Posterior vena cava (tissue), 2 donors: ENCODE measurements around the gene PRKAR1B. TPM values are rescaled to one million over a fixed set of nuclear protein-coding genes. Genes with fewer than 3 reads are reported as not detected.

Experiments used
- DNase-seq: peaks from one replicate; pipeline ENCODE4 v3.0.0-alpha.2; 2020; ENCODE audit warnings: low spot score
- intact Hi-C, 2 donors: fragments of 100-400 bp; cut with DNase I; formaldehyde crosslinking; loops; one replicate each; pipeline versions ENCODE4 v1.14.1 to v1.14.2; 2022 to 2023
- total RNA-seq, 2 donors: library from RNA; stranded (reverse); fragmentation: NEBNext Ultra II Directional; extraction: Animal tissue kit (Norgen Biotek cat#: 25700); gene quantifications; one replicate each; pipeline ENCODE4 v1.2.1, GENCODE V29; 2021
- donor health status: DM: yes; HTN: yes; CAD: no.
- donor health status: DM: yes; HTN: yes; CAD: no.

Gene PRKAR1B
- total RNA-seq, 2 donors from 2014 or later: 10.1 TPM

DNA sequence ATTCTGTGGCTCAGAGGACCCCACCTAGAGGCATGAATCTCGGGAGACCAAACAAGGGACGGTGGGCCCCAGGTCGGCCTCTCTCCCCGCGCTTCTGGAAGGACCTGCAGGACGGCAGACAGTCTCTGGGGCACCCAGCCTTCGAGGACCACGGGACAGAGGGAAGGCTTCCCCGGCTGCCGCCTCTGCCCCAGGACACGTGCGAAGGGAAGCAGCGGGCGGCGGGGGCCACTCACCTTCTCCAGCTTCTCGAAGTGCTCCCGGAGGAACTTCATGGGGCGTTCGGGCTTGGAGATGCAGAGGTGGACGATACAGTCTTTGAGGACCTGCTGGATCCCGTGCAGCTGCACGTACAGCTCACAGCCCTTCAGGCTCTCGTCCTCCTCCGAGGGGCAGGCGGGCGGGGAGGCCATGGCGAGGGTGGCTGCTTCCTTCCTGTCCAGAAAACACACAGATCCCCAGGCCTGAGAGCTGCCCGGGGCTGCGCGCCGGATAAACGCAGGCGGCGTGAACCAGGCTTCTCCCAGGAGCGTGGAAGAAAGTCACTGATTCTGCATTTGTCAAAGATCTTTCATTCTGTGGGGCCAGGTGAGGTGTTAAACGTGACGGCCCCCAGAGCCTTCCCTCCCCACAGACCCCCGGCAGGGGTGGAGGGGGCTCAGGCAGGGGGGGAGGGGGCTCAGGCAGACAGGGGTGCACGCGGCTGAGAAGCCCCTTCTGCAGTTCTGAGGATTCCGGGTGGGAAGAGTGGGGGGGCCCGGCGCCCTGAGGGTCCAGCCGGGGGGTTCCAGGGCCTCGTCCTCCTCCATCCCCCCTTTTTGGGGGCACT lies 15.8 kb downstream of the PRKAR1B start:
- intact Hi-C loops: no loop called here
- DNase-seq: peak; percentile 76

- intact Hi-C loops: no loop called here
- DNase-seq: peak; percentile 22
These were observed 16.9 kb downstream of the PRKAR1B start for GRCh38 chr7:710161-710560.

GRCh38 chr7:707296-708000 lies 19.6 kb downstream of the PRKAR1B start:
- peak; percentile 53 for DNase-seq
- intact Hi-C loops: no loop called here

DNA sequence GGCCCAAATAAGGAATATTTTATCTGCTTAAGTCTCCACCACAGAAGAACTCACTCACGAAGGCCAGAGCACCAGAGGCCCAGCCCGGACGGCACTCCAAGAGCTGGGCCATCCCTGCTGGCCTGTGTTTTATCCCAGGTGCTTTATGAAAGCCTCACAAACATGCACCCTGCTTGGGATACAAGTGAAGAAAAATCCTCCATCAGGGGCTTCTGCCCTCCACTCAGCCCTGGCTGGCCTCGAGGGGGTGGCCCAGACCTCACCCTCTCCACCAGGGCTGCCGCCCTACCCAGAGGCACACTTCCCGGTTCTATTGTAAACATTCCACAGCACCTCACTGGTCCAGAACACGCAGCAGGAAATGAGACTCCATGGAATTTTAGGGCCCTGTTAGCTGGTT lies 20.4 kb downstream of the PRKAR1B start:
- DNase-seq: peak; percentile 56
- intact Hi-C loops: no loop called here

DNA sequence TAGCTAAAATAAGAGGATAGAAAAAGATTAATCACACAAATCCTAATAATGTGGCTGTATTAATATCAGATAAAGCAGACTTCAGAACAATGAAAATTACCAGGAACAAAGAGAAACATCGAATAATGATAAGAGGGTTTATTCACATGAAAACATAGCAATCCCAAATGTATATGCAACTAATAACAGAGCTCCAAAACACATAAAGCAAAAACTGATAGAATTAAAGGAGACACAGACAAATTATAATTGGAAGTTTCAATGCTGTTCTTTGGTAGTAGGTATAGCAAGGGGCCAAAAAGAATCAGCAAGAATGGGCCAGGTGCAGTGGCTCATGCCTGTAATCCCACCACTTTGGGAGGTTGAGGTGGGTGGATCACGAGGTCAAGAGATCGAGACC lies 24.0 kb downstream of the PRKAR1B start:
- peak; percentile 9 for DNase-seq
- intact Hi-C loops: no loop called here

DNA sequence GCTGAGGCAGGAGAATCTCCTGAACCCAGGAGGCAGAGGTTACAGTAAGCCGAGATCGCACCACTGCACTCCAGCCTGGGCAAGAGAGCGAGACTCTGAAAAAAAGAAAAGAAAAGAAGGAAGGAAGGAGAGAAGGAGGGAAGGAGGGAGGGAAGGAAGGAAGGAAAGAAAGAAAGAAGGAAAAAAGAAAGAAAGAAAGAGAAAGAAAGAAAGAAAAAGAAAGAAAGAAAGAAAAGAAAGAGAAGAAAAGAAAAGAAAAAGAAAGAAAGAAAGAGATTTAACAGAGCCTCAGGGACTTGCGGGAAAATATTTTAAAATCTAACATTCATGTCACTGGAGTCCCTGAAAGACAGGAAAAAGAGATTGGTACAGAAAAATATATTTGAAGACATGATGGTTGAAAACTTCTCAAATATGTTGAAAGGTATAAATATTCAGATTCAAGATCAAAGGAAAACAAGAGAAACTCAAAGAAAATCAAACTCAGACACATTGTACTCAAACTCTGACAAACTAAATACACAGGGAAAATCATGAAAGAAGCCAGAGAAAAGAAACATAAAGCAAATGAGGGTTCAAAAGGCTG lies 25.9 kb downstream of the PRKAR1B start:
- intact Hi-C loops: no loop called here
- no peak for DNase-seq

GRCh38 chr7:699476-700170 lies 27.5 kb downstream of the PRKAR1B start:
- DNase-seq: peak; percentile 48
- intact Hi-C loops: no loop called here

DNA sequence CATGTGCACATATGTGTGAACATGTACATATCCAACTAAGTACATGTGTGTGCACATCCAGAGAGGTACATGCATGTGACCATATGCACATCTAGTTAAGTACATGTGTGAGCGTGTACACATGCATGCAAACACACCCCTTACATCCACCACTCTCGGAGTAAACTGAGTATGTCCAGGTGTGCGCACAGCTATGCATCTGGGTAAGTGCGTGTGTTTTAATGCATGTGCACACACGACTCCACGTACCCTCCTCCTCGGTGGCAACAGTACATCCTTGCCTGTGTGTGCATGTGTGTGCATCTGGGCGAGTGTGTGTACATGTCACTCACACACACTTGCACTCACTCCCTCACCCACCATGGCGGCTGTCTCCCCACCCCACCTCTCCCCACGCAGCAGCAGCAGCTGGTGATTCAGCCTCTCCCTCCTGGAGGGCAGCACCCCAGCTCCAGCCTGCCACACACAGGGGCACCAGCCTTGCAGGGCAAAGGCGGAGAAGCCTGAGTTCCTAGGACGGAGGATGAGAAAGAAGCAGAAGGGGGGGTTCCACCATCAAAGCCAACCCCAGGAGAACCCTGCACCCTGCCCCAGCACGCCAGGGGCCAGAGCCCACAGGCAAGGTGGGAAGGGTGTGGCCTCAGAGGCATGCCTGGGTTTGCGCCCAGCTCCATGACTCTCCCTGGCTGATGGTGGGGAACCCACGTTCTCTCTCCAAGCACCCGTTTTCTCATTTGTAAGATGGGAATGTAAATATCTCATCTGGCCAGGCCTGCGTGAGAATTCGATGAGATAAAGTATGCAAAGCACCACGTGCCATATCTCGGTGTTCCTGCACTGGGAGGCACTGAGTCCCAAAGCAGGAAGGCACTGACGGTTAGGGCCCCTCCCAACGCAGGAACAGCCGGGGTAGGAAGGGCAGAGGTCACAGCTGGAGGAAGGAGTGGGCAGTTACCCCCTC lies 28.3 kb downstream of the PRKAR1B start:
- peak; percentile 69 for DNase-seq
- intact Hi-C loops: no loop called here

GRCh38 chr7:696812-697551 lies 30.1 kb downstream of the PRKAR1B start:
- DNase-seq: peak; percentile 66
- intact Hi-C loops: no loop called here

GRCh38 chr7:696426-696811 lies 30.7 kb downstream of the PRKAR1B start:
- DNase-seq: peak; percentile 47
- intact Hi-C loops: no loop called here

DNA sequence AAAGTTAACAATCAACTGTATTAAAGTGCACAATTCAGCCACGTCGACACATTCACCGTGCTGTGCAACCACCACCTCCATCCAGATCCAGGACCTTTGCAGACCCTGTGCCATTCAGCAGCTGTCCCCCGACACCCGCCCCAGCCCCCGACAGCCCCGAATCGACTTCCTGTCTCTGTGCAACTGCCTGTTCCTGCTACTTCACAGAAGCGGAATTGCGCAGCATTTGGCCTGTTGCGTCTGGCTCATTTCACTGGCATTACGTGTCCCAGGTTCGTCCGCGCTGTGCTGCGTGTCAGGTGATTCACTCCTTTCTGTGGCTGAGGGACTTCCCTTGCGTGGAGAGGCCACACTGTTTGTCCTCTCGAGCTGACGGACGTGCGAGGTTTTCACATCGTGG lies 33.8 kb downstream of the PRKAR1B start:
- peak; percentile 70 for DNase-seq
- intact Hi-C loops: no loop called here

DNA sequence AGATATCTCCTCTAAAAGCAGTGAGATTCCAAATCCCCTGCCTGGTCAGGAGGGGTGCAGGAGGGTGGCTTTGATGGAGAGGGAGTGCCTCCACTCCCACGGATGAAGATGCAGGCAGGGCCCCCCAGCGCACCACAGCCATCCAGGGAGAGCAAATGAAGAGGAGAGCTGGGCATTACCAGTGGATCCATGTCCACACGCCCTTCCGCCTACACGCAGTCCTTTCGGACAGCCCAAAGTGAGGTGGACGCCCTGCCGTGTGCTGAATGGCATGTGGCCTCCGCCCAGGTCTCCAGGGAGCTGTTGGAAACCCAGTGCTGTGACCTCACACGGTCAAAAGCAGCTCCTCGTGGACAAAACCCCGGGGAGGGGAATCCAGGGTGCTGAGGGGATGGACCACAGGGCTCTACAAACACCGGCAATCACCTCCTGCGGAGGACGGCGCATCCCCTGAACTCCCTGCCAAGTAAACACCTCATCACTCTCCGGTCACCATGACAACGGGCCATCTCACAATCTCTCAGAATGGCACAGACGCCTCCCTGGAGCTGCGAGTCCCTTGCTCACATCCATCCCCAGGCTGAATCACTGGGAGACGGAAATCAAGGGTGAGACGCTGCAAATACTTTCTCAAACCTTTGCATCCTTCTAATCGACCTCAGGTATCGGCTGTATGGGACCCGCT lies 35.6 kb downstream of the PRKAR1B start:
- intact Hi-C loops: no loop called here
- peak; percentile 66 for DNase-seq

DNA sequence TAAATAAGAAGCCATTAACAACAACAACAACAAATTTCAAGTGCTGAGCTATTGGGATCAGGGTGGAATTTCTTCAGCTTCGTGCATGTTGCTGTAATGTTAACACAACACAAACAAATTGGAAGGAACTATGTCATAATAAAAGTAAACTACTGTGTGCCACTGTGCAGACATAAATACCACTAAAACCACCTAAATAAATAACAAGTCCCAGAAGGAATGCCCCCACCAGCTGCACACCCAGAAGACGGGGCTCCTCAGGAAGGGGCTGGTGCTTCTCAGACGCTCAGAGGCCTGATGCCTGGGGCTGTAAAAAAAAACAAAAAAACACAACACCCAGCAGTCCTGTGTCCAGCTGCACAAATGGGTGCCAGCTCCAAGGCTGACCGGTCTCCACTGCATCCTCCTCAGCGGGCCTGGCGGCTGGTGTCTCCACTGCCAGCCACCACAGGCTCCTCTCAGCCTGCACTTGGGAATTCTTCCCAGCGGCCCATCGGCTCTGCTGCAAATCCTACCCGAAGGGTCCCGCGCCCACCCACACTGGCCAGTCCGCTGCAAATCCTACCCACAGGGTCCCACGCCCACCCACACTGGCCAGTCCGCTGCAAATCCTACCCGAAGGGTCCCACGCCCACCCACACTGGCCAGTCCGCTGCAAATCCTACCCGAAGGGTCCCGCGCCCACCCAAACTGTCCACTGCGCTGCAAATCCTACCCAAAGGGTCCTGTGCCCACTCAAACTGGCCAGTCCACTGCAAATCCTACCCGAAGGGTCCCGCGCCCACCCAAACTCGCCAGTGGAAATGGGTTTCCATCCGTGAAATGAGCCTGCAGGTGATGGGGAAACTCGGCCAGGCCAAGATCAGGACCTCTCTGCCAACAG lies 36.4 kb downstream of the PRKAR1B start:
- intact Hi-C loops: no loop called here
- peak; percentile 29 for DNase-seq

GRCh38 chr7:685540-685939 lies 41.5 kb downstream of the PRKAR1B start:
- intact Hi-C loops: no loop called here
- no peak for DNase-seq

DNA sequence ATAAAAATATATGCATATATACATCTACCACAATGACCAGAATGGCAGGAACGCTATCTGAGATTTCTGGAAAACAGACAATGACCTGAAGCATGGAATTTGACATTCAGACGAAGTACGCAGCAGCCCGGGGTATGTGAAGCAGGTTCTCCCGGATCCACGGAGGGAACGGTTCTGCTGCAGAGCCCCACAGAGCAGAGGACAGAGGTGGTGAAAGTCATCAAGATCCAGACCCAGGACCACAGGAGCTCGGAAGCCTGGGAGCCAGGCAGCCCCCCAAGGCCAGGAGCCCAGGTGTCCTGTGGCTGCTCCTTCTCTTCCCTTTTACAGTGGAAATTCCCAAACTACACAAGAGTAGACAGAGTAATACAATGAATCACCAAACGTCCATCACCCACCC lies 42.7 kb downstream of the PRKAR1B start:
- DNase-seq: peak; percentile 52
- intact Hi-C loops: no loop called here

- intact Hi-C loops: no loop called here
- peak; percentile 55 for DNase-seq
These were observed 43.4 kb downstream of the PRKAR1B start for GRCh38 chr7:683526-684205.
